Thyroid gland (tissue), 4 donors: ENCODE measurements around the gene ABCG8. TPM values are rescaled to one million over a fixed set of nuclear protein-coding genes. Genes with fewer than 3 reads are reported as not detected.

Source experiments
- DNase-seq, 2 donors: peaks; one replicate each; pipeline ENCODE4 v3.0.0-alpha.2; 2019
- H3K27ac ChIP-seq, 3 donors: fragments of 200-600 bp; sonication (generic); 1 replicate in 2 of 3; 2 replicates in 1 of 3; pipeline ENCODE4 v1.5.1; 2016 to 2019; ENCODE audit warnings: mild to moderate bottlenecking in 1 of 3, moderate library complexity in 1 of 3
- H3K27me3 ChIP-seq: fragments of 200-600 bp; sonication (generic); one replicate; pipeline ENCODE4 v1.5.1; 2019
- H3K36me3 ChIP-seq, 2 donors: fragments of 200-600 bp; sonication (generic); one replicate each; pipeline ENCODE4 v1.5.1; 2016 to 2019
- H3K4me1 ChIP-seq, 2 donors: fragments of 200-600 bp; sonication (generic); one replicate each; pipeline ENCODE4 v1.5.1; 2017 to 2019
- H3K4me3 ChIP-seq, 3 donors: fragments of 200-600 bp; sonication (generic); replicated peaks in 1 of 3; 1 replicate in 2 of 3; 2 replicates in 1 of 3; pipeline ENCODE4 v1.5.1; 2016; ENCODE audit warnings: mild to moderate bottlenecking in 1 of 3
- H3K9me3 ChIP-seq: fragments of 200-600 bp; sonication (generic); one replicate; pipeline ENCODE4 v1.5.1; 2017
- POLR2A ChIP-seq, 2 donors: fragments of 450-650 bp; IDR thresholded peaks; one replicate each; pipeline ENCODE4 v1.6.1; 2017; ENCODE audit warnings: antibody characterized with exemption in 2 of 2, mild to moderate bottlenecking in 2 of 2, moderate library complexity in 1 of 2
- WGBS, 2 donors: methylation state at CpG; one replicate each; pipeline ENCODE4 v1.1.5; 2017; 5-methylcytosine and 5-hydroxymethylcytosine counted together
- intact Hi-C: fragments of 100-400 bp; cut with DNase I; formaldehyde crosslinking; loops from one replicate; pipeline ENCODE4 v1.15.1; 2023
- total RNA-seq, 4 donors: library from RNA; depleted of rRNA; stranded (reverse); fragments of >200 nt; gene quantifications; one replicate each; pipeline ENCODE4 v1.2.3, GENCODE V29; 2016
- TF ChIP-seq, protein P1 (sequence below), 6 experiments: fragments of 200-600 bp in 3 of 6; fragments of 450-650 bp in 3 of 6; sonication (generic) in 3 of 6; IDR thresholded peaks; one replicate each; pipeline ENCODE4 v1.5.1; 2016 to 2019; ENCODE audit warnings: antibody characterized with exemption in 6 of 6, mild to moderate bottlenecking in 2 of 6, inconsistent platforms in 1 of 6, moderate library complexity in 1 of 6

ABCG8 gene
- total RNA-seq, 4 donors from 2014 or later, result not detected

DNA sequence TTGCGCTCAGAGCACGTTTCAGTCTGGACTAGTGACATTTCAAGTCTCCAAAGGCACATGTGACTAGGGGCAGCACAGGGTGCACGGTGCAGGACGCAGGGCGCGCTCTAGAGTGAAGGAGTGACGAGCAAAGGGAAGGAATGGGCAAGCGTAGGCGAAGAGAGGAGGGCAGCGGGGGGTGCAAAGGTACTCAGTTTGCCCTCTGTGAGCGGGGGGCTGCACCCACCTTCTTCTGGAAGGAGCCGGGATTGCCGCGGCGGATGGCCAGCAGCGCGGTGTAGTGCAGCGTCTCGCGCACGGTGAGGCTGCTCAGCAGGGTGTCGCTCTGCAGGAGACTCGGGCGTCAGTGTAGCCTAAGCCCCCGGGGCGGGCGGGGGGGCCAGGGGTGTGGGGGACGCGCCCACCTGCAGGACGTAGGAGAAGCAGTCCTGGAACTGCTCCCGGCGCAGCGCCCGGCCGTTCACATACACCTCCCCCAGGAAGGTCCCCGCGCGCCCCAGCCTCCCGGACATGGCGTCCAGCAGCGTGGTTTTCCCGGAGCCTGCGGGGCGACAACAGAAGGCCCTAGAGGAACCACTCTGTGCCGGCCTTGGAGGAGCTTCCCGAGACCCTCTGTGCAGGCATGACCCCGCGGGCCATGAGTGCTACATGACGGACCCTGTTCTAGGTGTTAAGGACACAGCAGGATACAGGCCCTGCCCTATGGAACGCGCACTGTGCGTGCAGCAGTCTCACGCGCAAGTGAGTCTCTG lies 7.1 kb upstream of the ABCG8 start:
- intact Hi-C loops, result no loop called here
- Histone ChIP-seq H3K9me3 (no peaks in the 10 kb centered on the region), H3K27ac (no peak overlapping the region), H3K4me3 (no peak overlapping the region), H3K4me1 (peaks cover 5 to 6% of the 10 kb centered on the region in 2 donors), H3K27me3 (no peaks in the 10 kb centered on the region), H3K36me3 (no peaks in the 10 kb centered on the region)
- TF ChIP-seq POLR2A (IDR thresholded peaks at IDR 0.05), result no peak
- TF ChIP-seq, protein P1, sequence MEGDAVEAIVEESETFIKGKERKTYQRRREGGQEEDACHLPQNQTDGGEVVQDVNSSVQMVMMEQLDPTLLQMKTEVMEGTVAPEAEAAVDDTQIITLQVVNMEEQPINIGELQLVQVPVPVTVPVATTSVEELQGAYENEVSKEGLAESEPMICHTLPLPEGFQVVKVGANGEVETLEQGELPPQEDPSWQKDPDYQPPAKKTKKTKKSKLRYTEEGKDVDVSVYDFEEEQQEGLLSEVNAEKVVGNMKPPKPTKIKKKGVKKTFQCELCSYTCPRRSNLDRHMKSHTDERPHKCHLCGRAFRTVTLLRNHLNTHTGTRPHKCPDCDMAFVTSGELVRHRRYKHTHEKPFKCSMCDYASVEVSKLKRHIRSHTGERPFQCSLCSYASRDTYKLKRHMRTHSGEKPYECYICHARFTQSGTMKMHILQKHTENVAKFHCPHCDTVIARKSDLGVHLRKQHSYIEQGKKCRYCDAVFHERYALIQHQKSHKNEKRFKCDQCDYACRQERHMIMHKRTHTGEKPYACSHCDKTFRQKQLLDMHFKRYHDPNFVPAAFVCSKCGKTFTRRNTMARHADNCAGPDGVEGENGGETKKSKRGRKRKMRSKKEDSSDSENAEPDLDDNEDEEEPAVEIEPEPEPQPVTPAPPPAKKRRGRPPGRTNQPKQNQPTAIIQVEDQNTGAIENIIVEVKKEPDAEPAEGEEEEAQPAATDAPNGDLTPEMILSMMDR (IDR thresholded peaks at IDR 0.05), result no peak
- 13 to 20% methylated on average over 19 to 24 of the region's 54 CpGs for WGBS, 2 donors
- peak in 1 of 2 donors; percentile 5 for DNase-seq

GRCh38 chr2:43832457-43832856 lies 6.3 kb upstream of the ABCG8 start:
- Histone ChIP-seq H3K36me3 (no peaks in the 10 kb centered on the region), H3K9me3 (no peaks in the 10 kb centered on the region), H3K4me3 (no peak overlapping the region), H3K27me3 (no peaks in the 10 kb centered on the region), H3K27ac (no peak overlapping the region), H3K4me1 (peaks cover 5 to 6% of the 10 kb centered on the region in 2 donors)
- DNase-seq, result no peak
- intact Hi-C loops, result no loop called here
- TF ChIP-seq, protein P1 (IDR thresholded peaks at IDR 0.05), result no peak
- TF ChIP-seq POLR2A (IDR thresholded peaks at IDR 0.05), result no peak
- WGBS, 2 donors, result 44 to 49% methylated on average over 3 of the region's 3 CpGs

GRCh38 chr2:43837033-43837432 lies 1.7 kb upstream of the ABCG8 start:
- Histone ChIP-seq H3K4me1 (peaks cover 0 to under 1% of the 10 kb centered on the region in 2 donors), H3K9me3 (no peaks in the 10 kb centered on the region), H3K36me3 (no peaks in the 10 kb centered on the region), H3K27me3 (no peaks in the 10 kb centered on the region), H3K4me3 (no peak overlapping the region), H3K27ac (no peak overlapping the region)
- TF ChIP-seq, protein P1 (IDR thresholded peaks at IDR 0.05), result no peak
- no peak for TF ChIP-seq POLR2A (IDR thresholded peaks at IDR 0.05)
- WGBS, 2 donors, result 80 to 85% methylated on average over 4 of the region's 4 CpGs
- no peak for DNase-seq
- intact Hi-C loops, result no loop called here

DNA sequence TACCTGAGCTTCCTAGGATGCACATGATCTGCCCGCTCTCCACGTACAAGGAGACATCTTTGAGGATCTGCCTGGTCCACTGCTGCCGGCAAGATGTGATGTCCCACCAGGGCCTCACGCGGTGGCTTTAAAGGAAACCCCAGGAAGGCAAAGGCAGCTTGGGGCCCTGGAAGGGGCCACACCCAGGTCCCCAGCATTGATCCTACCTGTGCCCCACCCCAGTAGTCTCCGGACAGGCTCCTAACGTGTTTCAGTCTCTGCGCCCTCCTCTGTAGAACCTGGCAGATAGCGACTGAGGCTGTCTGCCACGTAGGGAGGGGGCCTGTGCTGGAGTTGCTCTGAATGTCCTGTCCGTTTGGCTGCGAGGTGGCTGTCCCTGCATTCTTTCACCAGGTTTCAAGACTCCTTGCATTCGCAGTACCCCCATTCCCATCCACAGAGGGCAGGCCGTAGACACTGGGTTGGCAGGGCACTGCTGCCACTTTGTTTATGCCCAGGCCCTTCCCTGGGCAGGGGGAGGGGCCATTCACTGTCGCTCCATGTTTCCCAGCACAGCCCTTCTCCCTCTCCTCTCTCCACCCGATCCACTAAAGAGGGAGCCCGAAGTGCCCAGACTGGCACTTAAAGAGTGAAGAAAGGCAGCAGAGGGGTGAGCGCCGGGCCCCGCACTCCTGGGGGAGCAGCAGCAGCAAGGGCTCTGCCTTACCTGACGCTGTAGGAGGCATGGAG lies 776 bp upstream of the ABCG8 start:
- 83 to 89% methylated on average over 18 to 21 of the region's 21 CpGs for WGBS, 2 donors
- Histone ChIP-seq H3K36me3 (no peaks in the 10 kb centered on the region), H3K27ac (no peak overlapping the region), H3K4me3 (no peak overlapping the region), H3K4me1 (no peaks in the 10 kb centered on the region), H3K27me3 (no peaks in the 10 kb centered on the region), H3K9me3 (no peaks in the 10 kb centered on the region)
- intact Hi-C loops, result no loop called here
- no peak for DNase-seq
- no peak for TF ChIP-seq POLR2A (IDR thresholded peaks at IDR 0.05)
- TF ChIP-seq, protein P1 (IDR thresholded peaks at IDR 0.05), result no peak
